Stimulated activated effector memory CD8-positive, alpha-beta T cell treated with anti-CD3 and anti-CD28 coated beads, Interleukin-12 subunit alpha, Interleukin-12 subunit beta, amount 100 ng/mL, for 72 hours (primary cell): Measurements from ENCODE around the gene POLR3F.
"Not testable (repeated sequence)": the region's sequence is repeated elsewhere in the genome, so short reads cannot be mapped to it uniquely, and the experiment has no call there.

Experiments
- ATAC-seq: fragments of 150-1000 bp; cut with Tn5 transposase; 2 replicates; pipeline ENCODE4 v1.10.0; 2021
- DNase-seq, 2 donors: peaks; one replicate each; pipeline ENCODE4 v3.0.0; 2021 to 2022; ENCODE audit warnings: low spot score in 2 of 2
- H3K27ac Mint-ChIP-seq: one replicate; pipeline ENCODE4 v1.8.0; 2022; ENCODE audit warnings: mild to moderate bottlenecking, mixed read lengths
- H3K36me3 Mint-ChIP-seq: one replicate; pipeline ENCODE4 v1.8.0; 2022; ENCODE audit warnings: mild to moderate bottlenecking, mixed read lengths
- H3K4me1 Mint-ChIP-seq: one replicate; pipeline ENCODE4 v1.8.0; 2022; ENCODE audit warnings: mixed read lengths
- H3K4me3 Mint-ChIP-seq: one replicate; pipeline ENCODE4 v1.8.0; 2022; ENCODE audit warnings: mild to moderate bottlenecking, mixed read lengths
- H3K9me3 Mint-ChIP-seq: one replicate; pipeline ENCODE4 v1.8.0; 2022; ENCODE audit warnings: mixed read lengths

POLR3F gene

GRCh38 chr20:18488301-18488700, 21.1 kb downstream of the POLR3F start:
- no peak for ATAC-seq
- Mint-ChIP-seq H3K36me3 (peaks cover 82% of the 10 kb centered on the region), H3K9me3 (no peaks in the 10 kb centered on the region), H3K4me3 (no peak overlapping the region), H3K27ac (no peak overlapping the region), H3K4me1 (peaks cover 2% of the 10 kb centered on the region)
- DNase-seq = no peak

GRCh38 chr20:18496042-18496441, 28.9 kb downstream of the POLR3F start:
- Mint-ChIP-seq H3K9me3 (no peaks in the 10 kb centered on the region), H3K36me3 (peaks cover 26% of the 10 kb centered on the region), H3K4me1 (peaks cover 15% of the 10 kb centered on the region), H3K27ac (no peak overlapping the region), H3K4me3 (peak overlapping the region; percentile 95)
- ATAC-seq = no peak
- no peak for DNase-seq

DNA sequence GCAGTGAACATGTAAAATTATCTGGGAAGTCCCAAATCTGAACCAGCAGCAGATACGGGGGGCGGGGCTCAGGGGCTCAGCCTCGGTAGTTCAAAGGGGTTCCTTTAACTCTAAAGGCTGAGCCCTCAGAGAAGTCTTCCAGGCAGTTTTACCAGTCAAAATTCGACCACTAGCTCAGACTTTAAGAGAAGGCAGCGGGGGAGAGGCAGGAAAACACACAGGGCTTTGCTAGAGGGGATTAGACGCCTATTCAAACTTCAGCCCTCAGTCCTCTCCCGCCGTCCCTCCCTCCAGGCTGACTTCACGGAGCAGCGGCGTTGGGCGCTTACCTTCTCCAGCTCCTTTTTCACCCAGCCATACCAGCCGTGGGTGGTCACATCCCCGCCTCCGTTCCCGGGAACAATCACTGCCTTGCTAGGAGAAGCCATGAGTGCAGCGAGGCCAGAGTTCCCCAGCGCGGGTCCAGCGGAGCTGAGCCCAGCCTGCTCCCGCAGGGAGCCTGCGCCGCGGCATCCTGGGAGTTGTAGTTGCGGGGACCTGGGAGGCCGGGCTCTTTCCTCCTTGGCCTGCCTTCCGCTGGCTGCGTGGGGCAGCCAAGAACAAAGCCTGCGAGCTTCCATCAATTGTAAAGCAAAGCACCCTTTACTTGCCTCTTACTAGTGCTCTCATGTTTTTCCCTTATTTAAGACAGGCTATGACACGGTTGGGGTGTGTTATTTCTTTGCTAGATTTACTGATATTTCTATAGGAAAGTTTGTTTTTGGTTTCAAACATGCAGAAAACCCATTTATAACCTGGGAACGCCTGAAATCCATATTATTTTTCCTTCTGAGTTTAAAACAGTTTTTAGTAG, 29.8 kb downstream of the POLR3F start, which contains the start of gene RBBP9:
RBBP9 (minus strand) TSS at position 486 of the 853 bp plus-strand sequence; CDS start at position 428, 58 bp downstream.
- peaks cover 15% of the 10 kb centered on the region for H3K4me1 Mint-ChIP-seq
- no peaks in the 10 kb centered on the region for H3K9me3 Mint-ChIP-seq
- H3K4me3 Mint-ChIP-seq = peak within 1 kb of the TSS; percentile 95
- peak within 1 kb of the TSS; percentile 90 for H3K27ac Mint-ChIP-seq
- peaks cover 16% of the 10 kb centered on the region for H3K36me3 Mint-ChIP-seq
- ATAC-seq (peak; percentile 100), DNase-seq (peak; percentile 59 to 85)

GRCh38 chr20:18497603-18498002, 30.4 kb downstream of the POLR3F start:
- H3K4me3 Mint-ChIP-seq = peak overlapping the region; percentile 95
- peaks cover 10% of the 10 kb centered on the region for H3K36me3 Mint-ChIP-seq
- peak overlapping the region; percentile 90 for H3K27ac Mint-ChIP-seq
- peaks cover 15% of the 10 kb centered on the region for H3K4me1 Mint-ChIP-seq
- no peak for ATAC-seq
- DNase-seq = no peak
- H3K9me3 Mint-ChIP-seq = no peaks in the 10 kb centered on the region

- H3K27ac Mint-ChIP-seq, ATAC-seq, H3K36me3 Mint-ChIP-seq, H3K9me3 Mint-ChIP-seq, H3K4me3 Mint-ChIP-seq, H3K4me1 Mint-ChIP-seq, DNase-seq: not testable (repeated sequence)
Measured at GRCh38 chr20:18501672-18502071, 34.5 kb downstream of the POLR3F start.

GRCh38 chr20:18504479-18505060, 37.4 kb downstream of the POLR3F start:
- Mint-ChIP-seq H3K9me3 (no peaks in the 10 kb centered on the region), H3K36me3 (peaks cover 14% of the 10 kb centered on the region), H3K4me1 (peaks cover 34% of the 10 kb centered on the region), H3K4me3 (no peak overlapping the region), H3K27ac (no peak overlapping the region)
- no peak for DNase-seq
- no peak for ATAC-seq

DNA sequence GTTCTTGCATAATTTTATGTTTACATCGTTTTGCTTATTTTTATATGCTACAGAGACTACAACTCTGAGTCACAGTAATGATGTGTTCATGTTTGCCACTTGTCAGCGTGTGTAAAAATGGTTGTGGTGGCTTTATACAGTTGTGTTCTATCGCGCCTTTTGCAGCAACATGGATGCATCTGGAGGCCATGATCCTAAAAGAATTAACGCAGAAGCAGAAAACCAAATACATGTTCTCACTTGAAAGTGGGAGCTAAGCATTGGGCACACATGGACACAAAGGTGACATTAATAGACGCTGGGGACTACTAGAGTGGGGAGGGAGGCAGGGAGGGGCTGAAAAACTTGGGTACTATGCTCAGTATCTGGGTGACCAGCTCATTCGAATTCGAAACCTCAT, 39.6 kb downstream of the POLR3F start:
- DNase-seq (peak in 1 of 2 donors; percentile 64), ATAC-seq (no peak)
- Mint-ChIP-seq H3K36me3 (peaks cover 14% of the 10 kb centered on the region), H3K9me3 (no peaks in the 10 kb centered on the region), H3K27ac (peak overlapping the region; percentile 100), H3K4me3 (peak overlapping the region; percentile 100), H3K4me1 (peaks cover 42% of the 10 kb centered on the region)

GRCh38 chr20:18507218-18508191, 40.3 kb downstream of the POLR3F start, which contains the start of gene SEC23B:
Gene SEC23B, plus strand, starts transcription at chr20:18507940. Its CDS starts 2,896 bp downstream, at chr20:18510836.
- peak; percentile 87 to 98 for DNase-seq
- Mint-ChIP-seq H3K9me3 (no peaks in the 10 kb centered on the region), H3K27ac (peak within 1 kb of the TSS; percentile 100), H3K4me1 (peaks cover 42% of the 10 kb centered on the region), H3K36me3 (peaks cover 14% of the 10 kb centered on the region), H3K4me3 (peak within 1 kb of the TSS; percentile 100)
- peak; percentile 95 for ATAC-seq

- Mint-ChIP-seq H3K36me3 (peaks cover 14% of the 10 kb centered on the region), H3K4me1 (peaks cover 42% of the 10 kb centered on the region), H3K9me3 (no peaks in the 10 kb centered on the region), H3K27ac (no peak overlapping the region), H3K4me3 (no peak overlapping the region)
- DNase-seq (no peak), ATAC-seq (no peak)
Measured at GRCh38 chr20:18511571-18511970, 44.4 kb downstream of the POLR3F start.

DNA sequence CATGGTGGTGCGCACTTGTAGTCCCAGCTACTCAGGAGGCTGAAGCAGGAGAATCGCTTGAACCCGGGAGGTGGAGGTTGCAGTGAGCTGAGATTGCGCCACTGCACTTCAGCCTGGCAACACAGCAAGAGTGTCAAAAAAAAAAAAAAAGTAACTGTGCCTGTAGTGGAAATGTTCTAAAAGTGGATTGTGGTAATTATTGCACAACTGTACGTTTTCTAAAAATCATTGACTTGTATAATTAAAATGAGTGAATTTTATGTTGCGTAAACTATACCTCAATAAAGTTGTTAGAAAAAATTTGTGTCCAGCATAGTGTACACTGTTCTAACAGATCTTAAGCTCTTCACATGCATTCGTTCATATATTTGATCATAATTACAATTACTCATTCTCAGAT, 46.0 kb downstream of the POLR3F start:
- Mint-ChIP-seq H3K36me3 (no peaks in the 10 kb centered on the region), H3K9me3 (no peaks in the 10 kb centered on the region), H3K4me1 (peaks cover 25% of the 10 kb centered on the region), H3K4me3 (no peak overlapping the region), H3K27ac (no peak overlapping the region)
- no peak for DNase-seq
- ATAC-seq = no peak

- Mint-ChIP-seq H3K36me3 (no peaks in the 10 kb centered on the region), H3K4me1 (peaks cover 16% of the 10 kb centered on the region), H3K9me3 (no peaks in the 10 kb centered on the region), H3K4me3 (no peak overlapping the region), H3K27ac (no peak overlapping the region)
- ATAC-seq (no peak), DNase-seq (no peak)
Measured at GRCh38 chr20:18514127-18514526, 46.9 kb downstream of the POLR3F start.

GRCh38 chr20:18515973-18516372, 48.8 kb downstream of the POLR3F start:
- no peaks in the 10 kb centered on the region for H3K9me3 Mint-ChIP-seq
- no peak overlapping the region for H3K4me3 Mint-ChIP-seq
- no peak overlapping the region for H3K27ac Mint-ChIP-seq
- H3K36me3 Mint-ChIP-seq = no peaks in the 10 kb centered on the region
- ATAC-seq (no peak), DNase-seq (no peak)
- peaks cover 7% of the 10 kb centered on the region for H3K4me1 Mint-ChIP-seq

DNA sequence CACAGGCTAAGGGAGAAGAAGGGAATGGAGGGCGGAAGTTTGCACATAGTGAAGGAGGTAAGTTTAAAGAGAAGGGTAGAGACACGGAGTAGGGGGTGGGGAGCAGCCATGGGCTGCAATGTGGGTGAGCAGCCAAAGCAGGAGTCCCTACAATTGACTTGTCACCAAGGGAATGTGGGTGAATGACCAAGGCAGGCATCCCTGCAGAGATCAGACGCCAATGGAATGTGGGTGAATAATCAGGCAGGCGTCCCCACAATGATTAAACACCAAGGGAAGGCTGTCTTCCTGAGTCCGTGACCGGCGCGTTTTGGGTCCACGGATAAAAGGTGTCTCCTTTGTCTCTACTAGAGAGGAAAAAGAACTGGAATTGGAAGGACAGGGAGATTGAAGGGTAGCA, 54.9 kb downstream of the POLR3F start:
- ATAC-seq, H3K4me3 Mint-ChIP-seq, H3K9me3 Mint-ChIP-seq, H3K4me1 Mint-ChIP-seq, DNase-seq, H3K27ac Mint-ChIP-seq: not testable (repeated sequence)
- H3K36me3 Mint-ChIP-seq = peaks cover 42% of the 10 kb centered on the region

- Mint-ChIP-seq H3K9me3 (no peaks in the 10 kb centered on the region), H3K4me3 (no peak overlapping the region), H3K36me3 (peaks cover 52% of the 10 kb centered on the region), H3K27ac (no peak overlapping the region), H3K4me1 (no peaks in the 10 kb centered on the region)
- DNase-seq = no peak
- ATAC-seq = no peak
Measured at GRCh38 chr20:18523066-18523465, 55.9 kb downstream of the POLR3F start.

- Mint-ChIP-seq H3K4me1 (no peaks in the 10 kb centered on the region), H3K36me3 (peaks cover 68% of the 10 kb centered on the region), H3K9me3 (no peaks in the 10 kb centered on the region), H3K4me3 (no peak overlapping the region), H3K27ac (no peak overlapping the region)
- ATAC-seq = no peak
- no peak for DNase-seq
Measured at GRCh38 chr20:18524646-18525045, 57.5 kb downstream of the POLR3F start.
